HUES6 (cell line): Measurements from ENCODE around the gene ACSS2.

Experiments
- H3K27ac ChIP-seq: 2 replicates; pipeline ENCODE4 v1.7.0; 2013; ENCODE audit warnings: low read depth, mild to moderate bottlenecking, low read length, inconsistent platforms
- H3K27me3 ChIP-seq: 2 replicates; pipeline ENCODE4 v1.6.1; 2013; ENCODE audit warnings: low read length; ENCODE audit not compliant: control insufficient read depth, insufficient read depth
- H3K36me3 ChIP-seq: 2 replicates; pipeline ENCODE4 v1.6.1; 2013; ENCODE audit warnings: low read length; ENCODE audit not compliant: control insufficient read depth, insufficient read depth
- H3K4me1 ChIP-seq: 2 replicates; pipeline ENCODE4 v1.6.1; 2013; ENCODE audit warnings: low read length; ENCODE audit not compliant: control insufficient read depth, insufficient read depth
- H3K4me3 ChIP-seq: 2 replicates; pipeline ENCODE4 v1.5.1; 2013; ENCODE audit warnings: low read depth, low read length
- H3K9ac ChIP-seq: one replicate; pipeline ENCODE4 v1.6.1; 2013; ENCODE audit warnings: mild to moderate bottlenecking, low read length
- H3K9me3 ChIP-seq: 2 replicates; pipeline ENCODE4 v1.6.1; 2013; ENCODE audit warnings: low read depth, low read length; ENCODE audit not compliant: control insufficient read depth, insufficient read depth

ACSS2 gene

GRCh38 chr20:34915749-34916455, 39.5 kb downstream of the ACSS2 start:
- Histone ChIP-seq H3K27me3 (no peaks in the 10 kb centered on the region), H3K4me1 (no peaks in the 10 kb centered on the region), H3K36me3 (peaks cover 30% of the 10 kb centered on the region; the same call in 1 of the 2 replicates), H3K9me3 (no peaks in the 10 kb centered on the region), H3K4me3 (no peak overlapping the region), H3K27ac (no peak overlapping the region), H3K9ac (no peak overlapping the region)

DNA sequence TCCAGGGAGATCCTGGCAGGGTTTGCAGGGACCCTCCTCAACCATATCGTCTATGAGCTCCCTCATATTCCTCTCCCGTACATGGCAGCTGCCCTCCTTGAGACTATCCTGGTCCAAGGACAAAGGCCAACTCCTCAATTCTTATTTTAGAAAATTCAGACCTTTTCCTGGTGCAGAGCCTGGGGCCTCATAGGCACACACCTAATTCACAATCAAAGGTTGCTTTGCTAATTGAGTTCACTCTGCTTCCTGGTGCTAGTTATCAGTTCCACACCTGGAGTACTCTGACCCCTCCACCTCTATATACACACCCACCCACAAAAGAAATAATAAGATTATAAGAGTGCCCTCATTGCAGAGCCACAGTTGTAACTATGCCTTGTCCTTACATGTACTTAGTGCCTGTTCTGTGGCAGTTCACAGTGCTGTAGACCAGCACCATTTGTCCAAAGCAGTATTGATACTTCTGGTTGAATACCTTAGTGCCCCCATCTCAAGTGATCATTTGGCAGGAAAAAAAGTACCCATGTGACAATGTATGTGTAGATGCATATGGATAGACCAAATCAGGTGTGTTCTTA, 40.5 kb downstream of the ACSS2 start:
- Histone ChIP-seq H3K4me1 (no peaks in the 10 kb centered on the region), H3K4me3 (no peak overlapping the region), H3K27me3 (no peaks in the 10 kb centered on the region), H3K9ac (no peak overlapping the region), H3K9me3 (no peaks in the 10 kb centered on the region), H3K36me3 (peaks cover 40% of the 10 kb centered on the region; the same call in 1 of the 2 replicates), H3K27ac (no peak overlapping the region)

GRCh38 chr20:34920055-34920454, 43.6 kb downstream of the ACSS2 start:
- Histone ChIP-seq H3K9me3 (peaks cover 8% of the 10 kb centered on the region; the same call in 1 of the 2 replicates), H3K27me3 (no peaks in the 10 kb centered on the region), H3K36me3 (peaks cover 58% of the 10 kb centered on the region), H3K4me1 (no peaks in the 10 kb centered on the region), H3K27ac (no peak overlapping the region), H3K4me3 (no peak overlapping the region), H3K9ac (no peak overlapping the region)

GRCh38 chr20:34921436-34921835, 45.0 kb downstream of the ACSS2 start:
- Histone ChIP-seq H3K9ac (no peak overlapping the region), H3K27me3 (no peaks in the 10 kb centered on the region), H3K4me3 (no peak overlapping the region), H3K9me3 (peaks cover 8% of the 10 kb centered on the region; the same call in 1 of the 2 replicates), H3K4me1 (no peaks in the 10 kb centered on the region), H3K27ac (no peak overlapping the region), H3K36me3 (peaks cover 72% of the 10 kb centered on the region)

DNA sequence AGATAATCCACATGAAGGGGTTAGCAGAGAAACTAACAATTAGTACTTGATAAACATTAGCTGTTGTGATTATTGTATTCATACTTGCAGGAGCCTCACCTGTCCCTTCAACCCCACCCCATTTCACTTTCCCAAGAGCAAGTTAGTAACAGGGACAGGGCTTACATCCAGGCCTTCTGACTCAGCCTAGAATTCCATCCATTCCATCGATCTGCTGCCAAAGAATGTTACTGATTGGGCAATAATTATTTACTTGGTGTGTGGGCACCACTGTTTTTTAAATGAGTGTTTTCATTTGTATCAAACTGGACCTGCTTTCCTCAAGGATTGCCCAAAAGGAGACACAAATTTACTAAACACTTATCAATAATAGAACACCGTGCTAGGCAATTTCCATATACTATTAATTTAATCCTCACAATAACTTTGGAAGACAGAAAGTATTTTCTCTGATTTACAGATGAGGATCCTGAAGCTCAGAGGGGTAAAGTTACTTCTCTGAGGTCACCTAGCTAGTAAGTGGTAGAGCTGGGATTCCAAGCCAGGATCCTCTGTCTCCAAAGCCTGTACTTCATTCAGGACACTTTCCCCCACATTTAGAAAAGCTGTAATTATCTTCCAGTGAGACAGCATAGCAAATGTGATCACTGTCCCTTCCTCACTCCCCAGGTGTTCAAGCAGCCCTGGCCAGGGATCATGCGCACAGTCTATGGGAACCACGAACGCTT, 46.4 kb downstream of the ACSS2 start:
- no peaks in the 10 kb centered on the region for H3K4me1 ChIP-seq
- H3K27me3 ChIP-seq = no peaks in the 10 kb centered on the region
- peaks cover 81% of the 10 kb centered on the region for H3K36me3 ChIP-seq
- H3K27ac ChIP-seq = no peak overlapping the region
- H3K9me3 ChIP-seq = peaks cover 8% of the 10 kb centered on the region; the same call in 1 of the 2 replicates
- H3K4me3 ChIP-seq = no peak overlapping the region
- H3K9ac ChIP-seq = no peak overlapping the region

- no peaks in the 10 kb centered on the region for H3K27me3 ChIP-seq
- peaks cover 84% of the 10 kb centered on the region for H3K36me3 ChIP-seq
- H3K27ac ChIP-seq = no peak overlapping the region
Observed at GRCh38 chr20:34923414-34923813, 47.0 kb downstream of the ACSS2 start.

DNA sequence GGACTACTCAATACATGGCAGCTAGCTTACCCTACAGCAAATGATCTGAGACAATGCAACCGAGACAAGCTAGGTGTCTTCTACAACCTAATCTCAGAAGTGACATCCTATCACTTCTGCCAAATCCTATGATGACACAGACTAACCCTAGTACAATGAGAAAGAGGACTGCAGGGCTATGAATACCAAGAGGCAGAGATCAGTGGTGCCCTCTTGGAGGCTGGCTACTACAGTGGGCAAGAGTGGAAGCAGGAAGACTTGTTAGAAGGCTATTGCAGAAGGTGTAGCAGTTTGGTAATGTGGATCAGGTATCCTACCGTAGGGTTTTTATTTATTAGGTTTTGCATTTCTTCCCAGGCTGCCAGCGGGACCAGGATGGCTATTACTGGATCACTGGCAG, 48.9 kb downstream of the ACSS2 start:
- peaks cover 93% of the 10 kb centered on the region for H3K36me3 ChIP-seq
- no peak overlapping the region for H3K27ac ChIP-seq
- H3K27me3 ChIP-seq = no peaks in the 10 kb centered on the region
- H3K9me3 ChIP-seq = peaks cover 8% of the 10 kb centered on the region; the same call in 1 of the 2 replicates
- no peak overlapping the region for H3K9ac ChIP-seq
- no peaks in the 10 kb centered on the region for H3K4me1 ChIP-seq
- H3K4me3 ChIP-seq = no peak overlapping the region

More at GRCh38 chr20:34923414-34923813, 47.0 kb downstream of the ACSS2 start:
- Histone ChIP-seq H3K9ac (no peak overlapping the region), H3K4me1 (no peaks in the 10 kb centered on the region), H3K9me3 (peaks cover 8% of the 10 kb centered on the region; the same call in 1 of the 2 replicates), H3K4me3 (no peak overlapping the region)

GRCh38 chr20:34925981-34926380, 49.6 kb downstream of the ACSS2 start:
- Histone ChIP-seq H3K9me3 (peaks cover 8% of the 10 kb centered on the region; the same call in 1 of the 2 replicates), H3K27me3 (no peaks in the 10 kb centered on the region), H3K27ac (no peak overlapping the region), H3K4me3 (no peak overlapping the region), H3K9ac (no peak overlapping the region), H3K36me3 (peaks cover 93% of the 10 kb centered on the region), H3K4me1 (no peaks in the 10 kb centered on the region)

DNA sequence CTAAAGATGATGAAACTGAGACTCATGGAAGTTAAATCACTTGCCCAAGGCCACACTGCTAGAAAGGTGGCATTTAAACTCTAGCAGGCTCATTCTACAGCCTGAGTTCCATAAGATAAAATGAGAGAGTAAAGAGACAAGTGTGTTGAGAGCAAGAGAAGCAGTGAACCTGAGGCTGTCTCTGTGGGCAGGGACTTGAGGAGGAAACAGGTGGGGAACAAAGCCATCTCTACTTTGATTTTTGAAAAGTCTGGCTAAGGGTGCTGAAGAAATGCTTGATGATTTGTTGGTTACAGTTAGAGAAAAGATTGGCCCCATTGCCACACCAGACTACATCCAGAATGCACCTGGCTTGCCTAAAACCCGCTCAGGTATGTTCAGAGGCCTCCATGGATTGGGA, 50.2 kb downstream of the ACSS2 start:
- H3K9me3 ChIP-seq = peaks cover 8% of the 10 kb centered on the region; the same call in 1 of the 2 replicates
- H3K9ac ChIP-seq = no peak overlapping the region
- H3K27ac ChIP-seq = no peak overlapping the region
- H3K4me3 ChIP-seq = no peak overlapping the region
- H3K27me3 ChIP-seq = no peaks in the 10 kb centered on the region
- peaks cover 93% of the 10 kb centered on the region for H3K36me3 ChIP-seq
- H3K4me1 ChIP-seq = no peaks in the 10 kb centered on the region

GRCh38 chr20:34927736-34928135, 51.3 kb downstream of the ACSS2 start:
- Histone ChIP-seq H3K27me3 (no peaks in the 10 kb centered on the region), H3K9me3 (peaks cover 8% of the 10 kb centered on the region; the same call in 1 of the 2 replicates), H3K4me1 (no peaks in the 10 kb centered on the region), H3K27ac (no peak overlapping the region), H3K36me3 (peaks cover 90% of the 10 kb centered on the region), H3K9ac (no peak overlapping the region), H3K4me3 (no peak overlapping the region)

DNA sequence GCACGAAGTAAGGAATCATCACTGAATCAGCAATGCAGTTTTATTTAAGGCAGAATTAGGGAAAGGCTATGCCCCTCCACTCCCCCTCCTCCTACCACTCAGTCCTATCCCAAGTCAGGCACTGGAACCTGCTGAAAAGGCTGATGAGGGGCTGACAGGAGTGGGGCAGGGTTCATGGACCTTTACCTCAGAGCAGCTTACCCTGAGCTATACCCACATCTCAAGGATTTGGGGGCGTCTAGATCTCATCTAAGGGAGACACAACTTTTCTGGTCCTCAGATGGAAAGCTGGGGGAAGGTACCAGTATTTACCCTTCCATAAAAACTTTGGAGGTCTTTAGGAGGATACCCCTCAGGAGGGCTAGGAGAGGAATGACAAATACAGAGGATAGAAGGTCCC, 52.0 kb downstream of the ACSS2 start:
- Histone ChIP-seq H3K4me1 (no peaks in the 10 kb centered on the region), H3K4me3 (no peak overlapping the region), H3K9ac (no peak overlapping the region), H3K9me3 (peaks cover 2% of the 10 kb centered on the region; the same call in 1 of the 2 replicates), H3K27me3 (no peaks in the 10 kb centered on the region), H3K36me3 (peaks cover 88% of the 10 kb centered on the region), H3K27ac (no peak overlapping the region)
